ENCODE results near the gene OR5B3. TPM values are rescaled to one million over a fixed set of nuclear protein-coding genes. Genes with fewer than 3 reads are reported as not detected.
"Not testable (repeated sequence)": the region's sequence is repeated elsewhere in the genome, so short reads cannot be mapped to it uniquely, and the experiment has no call there.

Gene OR5B3
- polyA plus RNA-seq, 1 donor (not counting 4 experiments of a cell fraction or from before 2014, with no cell fraction given): not detected

- H3K4me3 ChIP-seq (ENCODE audit: control insufficient read depth in 2 of 3, extremely low read depth in 1 of 3, insufficient read depth in 2 of 3, low read depth in 1 of 3, low read length in 3 of 3): no peak overlapping the region
- TF ChIP-seq EZH2 (IDR thresholded peaks at IDR 0.05; ENCODE audit: low read length) (no peak), CTCF (optimal IDR thresholded peaks at IDR 0.05 in 1 of 3, IDR thresholded peaks at IDR 0.05 in 1 of 3, conservative IDR thresholded peaks at IDR 0.05 in 1 of 3; ENCODE audit: extremely low read depth in 1 of 3, insufficient read depth in 2 of 3, low read length in 3 of 3) (no peak)
- no peaks in the 10 kb centered on the region for H3K79me2 ChIP-seq (ENCODE audit: control insufficient read depth, insufficient read depth, low read length)
- H3K9me3 ChIP-seq (ENCODE audit: control insufficient read depth, low read depth, low read length): no peaks in the 10 kb centered on the region
- no peak overlapping the region for H3K4me2 ChIP-seq (ENCODE audit: control insufficient read depth, extremely low read depth, insufficient read depth, low read depth, low read length)
- no peaks in the 10 kb centered on the region for H3K27me3 ChIP-seq (ENCODE audit: control insufficient read depth, extremely low read depth, insufficient read depth, low read length)
- no peak overlapping the region for H3K9ac ChIP-seq (ENCODE audit: control insufficient read depth, extremely low read depth, insufficient read depth, low read length)
- DNase-seq (ENCODE audit: low read depth, low spot score) (no peak), FAIRE-seq (no peak)
- H3K9me1 ChIP-seq (ENCODE audit: control insufficient read depth, extremely low read depth, insufficient read depth, low read length): no peaks in the 10 kb centered on the region
- H3K4me1 ChIP-seq (ENCODE audit: control insufficient read depth, extremely low read depth, insufficient read depth, low read length): no peaks in the 10 kb centered on the region
- dilution Hi-C loops (cut with MboI; ENCODE audit: extremely low pct_ligation_motif_present, low sequenced_read_pairs): no loop called here
- no peak overlapping the region for H3K27ac ChIP-seq (ENCODE audit: control insufficient read depth, insufficient read depth, low read length)
- no peaks in the 10 kb centered on the region for H3K36me3 ChIP-seq (ENCODE audit: control insufficient read depth in 2 of 2, extremely low read depth in 1 of 2, insufficient read depth in 2 of 2, low read length in 2 of 2)
- no peak overlapping the region for H2AFZ ChIP-seq (ENCODE audit: control insufficient read depth, low read length)
- H4K20me1 ChIP-seq (ENCODE audit: control insufficient read depth, extremely low read depth, insufficient read depth, low read length): no peaks in the 10 kb centered on the region
Measured at GRCh38 chr11:58429273-58429672, 22.6 kb upstream of the OR5B3 start.

GRCh38 chr11:58428021-58428420 is 21.3 kb upstream of the OR5B3 start, which contains the start of gene OR5B2:
TSS of gene OR5B2 (minus strand) at chr11:58428121. CDS start at chr11:58423261, 4,860 bp downstream.
- Histone ChIP-seq H3K4me1 (ENCODE audit: control insufficient read depth, extremely low read depth, insufficient read depth, low read length) (no peaks in the 10 kb centered on the region), H3K27me3 (ENCODE audit: control insufficient read depth, extremely low read depth, insufficient read depth, low read length) (no peaks in the 10 kb centered on the region), H3K79me2 (ENCODE audit: control insufficient read depth, insufficient read depth, low read length) (no peaks in the 10 kb centered on the region), H3K36me3 (ENCODE audit: control insufficient read depth in 2 of 2, extremely low read depth in 1 of 2, insufficient read depth in 2 of 2, low read length in 2 of 2) (no peaks in the 10 kb centered on the region), H3K27ac (ENCODE audit: control insufficient read depth, insufficient read depth, low read length) (no peak within 1 kb of the TSS), H3K9me1 (ENCODE audit: control insufficient read depth, extremely low read depth, insufficient read depth, low read length) (no peaks in the 10 kb centered on the region), H3K9me3 (ENCODE audit: control insufficient read depth, low read depth, low read length) (no peaks in the 10 kb centered on the region), H4K20me1 (ENCODE audit: control insufficient read depth, extremely low read depth, insufficient read depth, low read length) (no peaks in the 10 kb centered on the region), H2AFZ (ENCODE audit: control insufficient read depth, low read length) (no peak within 1 kb of the TSS), H3K4me3 (ENCODE audit: control insufficient read depth in 2 of 3, extremely low read depth in 1 of 3, insufficient read depth in 2 of 3, low read depth in 1 of 3, low read length in 3 of 3) (no peak within 1 kb of the TSS), H3K4me2 (ENCODE audit: control insufficient read depth, extremely low read depth, insufficient read depth, low read depth, low read length) (no peak within 1 kb of the TSS), H3K9ac (ENCODE audit: control insufficient read depth, extremely low read depth, insufficient read depth, low read length) (no peak within 1 kb of the TSS)
- DNase-seq (ENCODE audit: low read depth, low spot score): no peak
- dilution Hi-C loops (cut with MboI; ENCODE audit: extremely low pct_ligation_motif_present, low sequenced_read_pairs): no loop called here
- no peak for TF ChIP-seq EZH2 (IDR thresholded peaks at IDR 0.05; ENCODE audit: low read length)
- TF ChIP-seq CTCF (optimal IDR thresholded peaks at IDR 0.05 in 1 of 3, IDR thresholded peaks at IDR 0.05 in 1 of 3, conservative IDR thresholded peaks at IDR 0.05 in 1 of 3; ENCODE audit: extremely low read depth in 1 of 3, insufficient read depth in 2 of 3, low read length in 3 of 3): no peak
- FAIRE-seq: no peak

- not testable (repeated sequence) for DNase-seq (ENCODE audit: low read depth, low spot score)
Measured at GRCh38 chr11:58399622-58400021, 7.1 kb downstream of the OR5B3 start.

More at GRCh38 chr11:58399622-58400021, 7.1 kb downstream of the OR5B3 start:
- H3K4me1 ChIP-seq (ENCODE audit: control insufficient read depth, extremely low read depth, insufficient read depth, low read length); H3K36me3 ChIP-seq (ENCODE audit: control insufficient read depth in 2 of 2, extremely low read depth in 1 of 2, insufficient read depth in 2 of 2, low read length in 2 of 2); H3K27me3 ChIP-seq (ENCODE audit: control insufficient read depth, extremely low read depth, insufficient read depth, low read length); H3K4me3 ChIP-seq (ENCODE audit: control insufficient read depth in 2 of 3, extremely low read depth in 1 of 3, insufficient read depth in 2 of 3, low read depth in 1 of 3, low read length in 3 of 3); H3K9me1 ChIP-seq (ENCODE audit: control insufficient read depth, extremely low read depth, insufficient read depth, low read length); H3K27ac ChIP-seq (ENCODE audit: control insufficient read depth, insufficient read depth, low read length); dilution Hi-C loops (cut with MboI; ENCODE audit: extremely low pct_ligation_motif_present, low sequenced_read_pairs); FAIRE-seq; H3K9me3 ChIP-seq (ENCODE audit: control insufficient read depth, low read depth, low read length); H3K4me2 ChIP-seq (ENCODE audit: control insufficient read depth, extremely low read depth, insufficient read depth, low read depth, low read length); H3K9ac ChIP-seq (ENCODE audit: control insufficient read depth, extremely low read depth, insufficient read depth, low read length); H3K79me2 ChIP-seq (ENCODE audit: control insufficient read depth, insufficient read depth, low read length); H4K20me1 ChIP-seq (ENCODE audit: control insufficient read depth, extremely low read depth, insufficient read depth, low read length); H2AFZ ChIP-seq (ENCODE audit: control insufficient read depth, low read length): not testable (repeated sequence)

Data from keratinocyte (primary cell).